Activated CD8-positive, alpha-beta memory T cell treated with anti-CD3 and anti-CD28 coated beads, Interleukin-2, amount 50 U/mL, for 48 hours (primary cell): ENCODE data around the gene KTN1.

Experiments
- DNase-seq: peaks from one replicate; pipeline ENCODE4 v3.0.0-alpha.2; 2020

Gene KTN1, protein sequence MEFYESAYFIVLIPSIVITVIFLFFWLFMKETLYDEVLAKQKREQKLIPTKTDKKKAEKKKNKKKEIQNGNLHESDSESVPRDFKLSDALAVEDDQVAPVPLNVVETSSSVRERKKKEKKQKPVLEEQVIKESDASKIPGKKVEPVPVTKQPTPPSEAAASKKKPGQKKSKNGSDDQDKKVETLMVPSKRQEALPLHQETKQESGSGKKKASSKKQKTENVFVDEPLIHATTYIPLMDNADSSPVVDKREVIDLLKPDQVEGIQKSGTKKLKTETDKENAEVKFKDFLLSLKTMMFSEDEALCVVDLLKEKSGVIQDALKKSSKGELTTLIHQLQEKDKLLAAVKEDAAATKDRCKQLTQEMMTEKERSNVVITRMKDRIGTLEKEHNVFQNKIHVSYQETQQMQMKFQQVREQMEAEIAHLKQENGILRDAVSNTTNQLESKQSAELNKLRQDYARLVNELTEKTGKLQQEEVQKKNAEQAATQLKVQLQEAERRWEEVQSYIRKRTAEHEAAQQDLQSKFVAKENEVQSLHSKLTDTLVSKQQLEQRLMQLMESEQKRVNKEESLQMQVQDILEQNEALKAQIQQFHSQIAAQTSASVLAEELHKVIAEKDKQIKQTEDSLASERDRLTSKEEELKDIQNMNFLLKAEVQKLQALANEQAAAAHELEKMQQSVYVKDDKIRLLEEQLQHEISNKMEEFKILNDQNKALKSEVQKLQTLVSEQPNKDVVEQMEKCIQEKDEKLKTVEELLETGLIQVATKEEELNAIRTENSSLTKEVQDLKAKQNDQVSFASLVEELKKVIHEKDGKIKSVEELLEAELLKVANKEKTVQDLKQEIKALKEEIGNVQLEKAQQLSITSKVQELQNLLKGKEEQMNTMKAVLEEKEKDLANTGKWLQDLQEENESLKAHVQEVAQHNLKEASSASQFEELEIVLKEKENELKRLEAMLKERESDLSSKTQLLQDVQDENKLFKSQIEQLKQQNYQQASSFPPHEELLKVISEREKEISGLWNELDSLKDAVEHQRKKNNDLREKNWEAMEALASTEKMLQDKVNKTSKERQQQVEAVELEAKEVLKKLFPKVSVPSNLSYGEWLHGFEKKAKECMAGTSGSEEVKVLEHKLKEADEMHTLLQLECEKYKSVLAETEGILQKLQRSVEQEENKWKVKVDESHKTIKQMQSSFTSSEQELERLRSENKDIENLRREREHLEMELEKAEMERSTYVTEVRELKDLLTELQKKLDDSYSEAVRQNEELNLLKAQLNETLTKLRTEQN (N-terminal part only)

DNA sequence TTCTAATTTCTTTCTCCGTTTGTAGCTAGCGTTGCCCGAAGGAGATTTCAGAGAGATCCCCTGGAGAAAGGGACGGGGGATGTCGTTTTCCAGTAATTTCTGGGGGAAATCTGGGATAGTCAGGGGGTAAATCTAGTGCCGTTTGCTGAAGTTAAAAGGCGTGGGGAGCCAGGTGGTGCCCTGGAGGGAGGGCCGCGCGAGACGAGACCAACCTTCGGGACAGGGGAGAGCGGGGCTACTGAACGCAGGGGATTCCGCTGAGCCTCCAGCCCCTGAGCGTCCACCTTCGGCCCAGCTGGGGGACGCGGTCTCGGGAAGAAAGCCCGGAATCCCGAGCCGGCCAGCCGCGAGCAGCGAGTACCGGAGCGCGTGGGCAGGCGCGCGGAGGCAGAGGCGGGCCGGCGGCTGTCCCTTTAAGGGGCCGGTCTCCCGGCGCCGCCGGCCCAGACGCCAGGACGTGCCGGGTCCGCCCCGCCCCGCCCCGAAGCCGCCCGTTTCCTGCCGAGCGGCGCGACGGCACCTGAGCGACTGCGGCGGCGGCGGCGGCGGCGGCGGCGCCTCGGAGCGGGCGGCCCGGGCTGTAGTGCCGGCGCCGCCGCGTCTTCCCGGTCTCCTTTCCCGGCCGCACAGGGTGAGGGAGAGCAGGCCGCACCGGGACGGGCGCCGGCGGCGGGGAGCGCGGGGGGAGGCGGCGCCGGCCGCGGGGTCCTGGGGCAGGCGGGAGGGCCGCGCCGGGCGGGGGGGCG is at the start of gene KTN1:
TSS of gene KTN1 (plus strand) at position 484 of the 746 bp plus-strand sequence. CDS start 31,842 bp downstream, outside the sequence.
- peak; percentile 89 for DNase-seq

DNA sequence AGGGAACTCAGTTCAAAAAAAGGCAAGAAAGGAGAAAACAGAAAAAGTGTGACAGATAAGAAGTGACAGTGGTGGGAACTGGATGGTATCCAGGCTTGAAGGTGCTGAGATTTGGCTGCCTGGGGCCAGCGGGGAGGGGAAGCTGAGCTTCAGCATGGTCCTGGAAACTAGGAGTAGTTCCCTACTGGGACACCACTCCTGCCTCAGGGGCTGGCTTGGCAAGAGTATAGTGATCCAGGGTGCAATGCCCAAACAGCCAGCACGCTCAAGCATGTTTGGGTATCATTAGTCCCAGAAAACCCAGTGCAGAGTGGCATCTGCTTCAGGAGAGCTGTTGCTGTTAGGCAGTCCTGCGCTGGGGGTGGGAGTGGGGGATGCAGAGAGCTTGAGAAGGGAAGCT is 49.5 kb upstream of the KTN1 start:
- DNase-seq: no peak

DNA sequence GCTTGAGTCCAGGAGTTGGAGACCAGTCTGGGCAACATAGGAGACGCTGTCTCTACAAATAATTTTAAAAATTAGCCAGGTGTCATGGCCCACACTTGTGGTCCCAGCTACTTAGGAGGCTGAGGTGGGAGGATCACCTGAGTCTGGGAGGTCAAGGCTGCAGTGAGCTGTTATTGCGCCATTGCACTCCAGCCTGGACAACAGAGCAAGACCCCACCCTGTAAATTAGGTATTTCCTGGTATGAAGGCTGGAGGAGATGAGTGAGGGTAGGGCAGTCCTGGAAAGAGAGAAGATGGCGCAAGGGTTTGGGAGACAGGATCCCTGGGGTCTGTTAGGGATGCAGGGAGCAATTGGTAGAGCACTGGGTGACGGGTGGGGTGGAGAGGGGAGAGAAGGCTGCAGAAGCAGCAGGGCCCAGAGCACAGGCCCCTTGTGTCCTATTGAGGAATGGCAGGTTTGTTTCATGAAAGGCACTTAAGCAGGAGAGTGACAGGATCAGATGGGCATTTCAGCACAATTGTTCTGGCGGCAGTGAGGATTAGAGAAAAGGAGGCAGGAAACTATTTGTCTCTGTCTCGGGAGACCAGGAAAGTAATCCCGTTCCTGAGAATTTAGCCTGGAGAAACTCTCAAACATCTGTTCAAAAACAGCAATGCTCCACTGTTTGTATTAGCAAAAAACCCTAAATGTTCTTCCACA is 47.2 kb upstream of the KTN1 start:
- DNase-seq: no peak

DNA sequence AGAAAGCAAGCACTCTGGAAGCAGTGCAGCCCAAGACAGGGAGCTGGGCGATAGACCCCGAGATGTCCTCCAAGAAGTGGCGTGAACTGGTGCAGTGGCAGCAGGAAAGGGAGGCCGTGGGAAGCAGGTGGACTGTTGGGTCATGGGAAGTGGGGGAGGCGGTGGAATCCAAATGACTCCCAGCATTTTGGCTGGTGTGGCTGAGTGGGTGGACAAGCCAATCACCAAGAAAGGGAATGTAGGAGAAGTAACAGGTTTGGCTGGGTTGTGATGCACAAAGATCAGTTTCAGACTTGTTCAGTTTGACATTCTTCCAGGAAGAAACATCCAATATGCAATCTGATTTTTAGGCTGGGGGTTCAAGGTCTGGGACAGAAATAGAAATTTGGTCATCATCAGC is 46.0 kb upstream of the KTN1 start:
- no peak for DNase-seq

DNA sequence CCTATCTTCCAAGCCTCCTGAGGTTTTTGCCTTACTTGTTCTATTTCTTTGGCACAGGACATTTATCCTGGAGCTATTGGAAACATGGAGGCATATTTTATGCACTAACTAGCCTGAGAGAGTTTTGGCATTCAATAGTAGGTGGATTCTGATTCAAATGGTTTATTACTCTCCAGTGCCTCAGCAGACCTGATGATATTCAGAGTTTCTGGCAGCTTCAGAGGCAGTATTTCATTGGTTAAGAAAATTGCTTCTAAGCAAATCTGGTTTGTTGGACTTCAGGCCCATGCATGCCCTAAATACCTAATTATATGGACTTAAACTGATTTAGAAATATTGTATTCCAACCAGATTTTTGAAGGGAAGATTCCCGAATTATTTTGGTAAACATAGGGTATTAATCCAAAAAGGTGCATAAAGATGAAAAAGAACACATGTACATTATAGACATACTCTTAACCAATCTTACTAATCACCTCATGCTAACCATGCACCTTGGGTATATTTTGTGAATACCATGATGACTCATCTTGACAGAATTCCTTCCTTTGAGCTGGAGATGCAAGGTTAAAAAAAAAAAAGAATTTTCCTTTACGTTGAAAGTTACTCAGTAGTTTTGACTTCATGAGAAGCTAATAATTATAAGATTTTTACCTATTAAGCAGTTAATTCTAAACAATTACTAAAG is 44.3 kb upstream of the KTN1 start:
- no peak for DNase-seq

DNA sequence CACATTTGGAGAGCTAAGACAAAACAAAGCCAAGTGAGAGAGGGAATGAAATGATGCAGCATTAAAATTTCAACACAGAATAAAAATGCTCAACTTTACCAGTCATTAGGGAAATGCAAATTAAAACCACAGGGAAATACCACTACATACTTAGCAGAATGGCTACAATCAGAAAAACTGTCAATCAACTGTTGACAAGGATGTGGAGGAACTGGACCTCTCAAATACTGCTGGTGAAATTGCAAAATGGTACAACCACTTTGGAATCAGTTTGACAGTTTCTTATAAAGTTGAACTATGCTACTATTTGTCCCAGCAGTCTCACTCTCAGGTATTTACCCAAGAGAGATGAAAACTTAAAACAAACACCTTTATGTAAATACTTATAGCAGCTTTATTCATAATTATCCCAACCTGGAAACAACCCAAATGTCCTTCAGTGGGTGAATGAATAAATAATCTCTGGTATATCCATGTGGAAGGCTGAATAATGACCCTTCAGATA is 43.8 kb upstream of the KTN1 start:
- DNase-seq: no peak

DNA sequence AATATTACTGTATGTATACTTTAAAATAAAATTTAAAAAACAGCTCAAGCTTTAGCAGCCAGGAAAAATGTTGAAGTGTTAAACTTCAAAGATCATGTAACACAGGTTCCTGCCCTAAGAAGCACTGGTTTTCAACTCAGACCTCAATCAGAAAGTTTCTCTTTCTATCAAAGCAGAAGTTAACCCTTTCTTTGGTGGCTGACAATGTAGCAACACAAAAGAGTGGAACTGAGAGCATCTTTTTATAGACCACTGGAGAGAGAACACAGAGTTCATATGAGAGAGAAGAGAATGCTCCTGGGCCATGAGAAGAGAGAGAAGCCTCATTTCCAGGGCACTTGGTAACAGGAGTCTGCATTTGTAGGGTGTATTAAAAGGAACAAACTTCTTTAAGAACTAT is 42.2 kb upstream of the KTN1 start:
- DNase-seq: no peak

DNA sequence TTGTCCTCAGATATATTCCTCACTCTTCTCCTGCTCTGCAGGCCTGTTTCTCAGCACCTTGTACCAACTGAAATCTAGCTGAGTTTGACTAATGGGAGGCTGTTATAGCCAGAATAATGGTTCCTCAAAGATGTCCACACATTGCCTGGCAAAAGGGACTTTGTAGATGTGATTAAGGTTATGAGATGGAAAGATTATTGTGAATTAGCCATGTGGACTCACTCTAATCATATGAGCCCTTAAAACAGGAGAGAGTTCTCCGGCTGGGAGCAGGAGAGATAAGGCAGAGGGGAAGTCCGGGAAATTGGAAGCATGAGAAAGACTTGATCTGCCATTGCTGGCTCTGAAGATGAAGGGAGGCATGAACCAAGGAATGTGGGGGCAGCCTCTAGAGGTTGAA is 40.0 kb upstream of the KTN1 start:
- no peak for DNase-seq

DNA sequence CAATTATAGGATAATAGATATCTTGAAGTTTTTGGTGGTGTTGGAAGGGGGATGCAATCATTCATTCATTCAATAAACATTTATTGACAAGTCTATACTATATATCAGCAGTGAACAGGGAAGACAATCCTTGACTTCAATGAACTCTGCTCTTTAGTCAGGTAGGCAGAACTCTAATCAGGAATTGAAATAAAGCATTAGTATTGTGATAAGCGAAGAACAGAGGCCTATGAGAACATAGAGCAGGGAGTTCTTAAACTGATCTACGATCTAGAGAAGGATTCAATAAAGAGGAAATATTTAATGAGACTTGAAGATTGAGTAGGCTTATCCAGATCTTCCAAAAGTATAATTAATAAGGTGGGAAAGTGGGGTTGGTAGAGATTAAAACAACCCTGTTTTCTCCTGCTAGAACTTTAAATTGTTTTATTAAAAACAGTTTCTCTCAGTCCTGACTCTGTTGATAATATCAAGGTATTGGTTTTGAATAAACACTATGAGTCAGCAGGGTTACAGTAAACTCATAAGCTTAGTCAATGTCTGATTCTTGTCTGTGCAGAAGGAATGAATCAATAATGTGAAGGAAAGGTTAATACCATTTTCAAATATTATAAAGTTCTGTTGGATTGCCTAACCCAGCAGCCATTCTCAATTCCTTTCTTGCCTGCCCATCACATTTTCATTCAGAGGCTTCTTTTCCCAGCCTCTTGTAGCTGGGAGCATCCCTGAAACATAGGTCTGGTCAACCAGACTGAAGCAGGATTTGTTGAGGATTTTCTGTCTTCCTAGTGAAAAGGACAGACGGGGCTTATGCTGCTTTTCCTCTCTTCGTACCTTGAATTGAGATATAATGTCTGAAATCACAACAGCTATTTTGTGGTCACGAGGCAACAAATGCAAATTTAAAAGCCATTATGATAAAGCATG is 38.9 kb upstream of the KTN1 start:
- no peak for DNase-seq

DNA sequence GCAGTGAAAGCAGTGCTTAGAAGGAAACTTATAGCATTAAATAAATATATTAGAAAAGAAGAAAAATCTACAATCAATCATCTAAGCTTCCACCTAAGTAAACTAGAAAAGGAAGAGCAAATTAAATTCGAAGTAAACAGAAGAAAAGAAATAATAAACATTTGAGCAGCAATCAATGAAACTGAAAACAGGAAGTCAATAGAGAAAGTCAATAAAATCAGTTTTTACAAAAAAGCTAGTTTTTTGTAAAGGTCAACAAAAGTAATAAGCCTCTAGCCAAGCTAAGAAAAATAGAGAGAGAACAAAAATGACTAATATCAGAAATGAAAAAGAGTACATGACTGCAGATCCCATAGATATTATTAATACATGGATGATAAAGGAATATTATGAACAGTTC is 34.2 kb upstream of the KTN1 start:
- DNase-seq: no peak

DNA sequence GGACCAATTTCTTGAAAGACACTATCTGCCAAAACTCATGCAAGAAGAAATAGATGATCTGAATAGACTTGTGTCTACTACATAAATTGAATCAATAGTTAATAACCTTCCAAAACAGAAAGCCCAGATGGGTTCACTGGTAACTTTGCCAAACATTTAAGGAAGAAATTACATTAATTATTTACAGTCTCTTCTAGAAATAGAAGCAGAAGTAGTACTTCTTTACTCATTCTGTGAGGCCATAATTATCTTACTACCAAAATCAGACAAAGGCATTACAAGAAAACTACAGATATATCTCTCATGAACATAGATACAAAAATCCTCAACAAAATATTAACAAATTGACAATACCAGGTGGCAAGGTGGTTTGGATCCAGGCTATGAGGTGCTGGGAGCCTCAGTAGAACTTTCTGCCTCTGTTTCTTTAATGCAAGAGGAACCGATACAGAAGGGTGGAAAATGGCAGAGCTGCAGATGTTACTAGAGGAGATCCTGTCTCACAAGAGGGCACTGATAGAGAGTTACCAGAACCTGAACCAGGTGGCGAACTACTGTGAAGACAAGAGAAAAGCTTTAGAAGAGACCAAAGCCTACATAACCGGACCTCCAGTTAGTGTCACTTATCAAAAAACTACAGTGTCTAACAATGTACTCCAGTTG is 33.7 kb upstream of the KTN1 start:
- no peak for DNase-seq

DNA sequence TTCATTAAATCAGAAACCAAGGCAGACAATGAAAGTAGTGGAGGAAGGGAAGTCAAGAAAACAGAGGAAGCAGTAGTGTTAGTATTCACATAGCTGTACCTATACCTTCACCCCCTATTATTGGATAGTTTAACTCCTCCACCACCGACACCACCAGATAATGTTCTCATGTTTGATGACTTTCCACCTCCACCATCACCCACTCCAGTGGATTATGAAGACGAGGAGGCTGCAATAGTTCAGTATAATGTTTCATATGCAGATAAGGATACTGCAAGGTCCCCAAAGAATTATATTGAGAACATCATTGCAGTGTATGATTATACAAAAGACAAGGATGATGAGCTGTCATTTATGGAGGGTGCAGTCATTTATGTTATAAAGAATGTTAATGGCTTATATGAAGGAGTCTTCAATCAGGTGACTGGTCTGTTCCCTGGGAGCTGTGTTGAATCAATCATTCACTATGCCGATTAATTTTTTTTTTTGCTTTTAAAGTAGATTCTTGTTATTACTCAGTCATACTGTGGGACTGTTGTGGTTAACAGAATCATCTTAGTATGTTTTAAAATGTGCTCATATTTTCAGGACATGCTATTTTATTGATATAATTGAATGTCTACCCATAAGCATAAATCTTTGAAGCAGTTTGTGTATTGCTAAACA is 32.2 kb upstream of the KTN1 start:
- no peak for DNase-seq

DNA sequence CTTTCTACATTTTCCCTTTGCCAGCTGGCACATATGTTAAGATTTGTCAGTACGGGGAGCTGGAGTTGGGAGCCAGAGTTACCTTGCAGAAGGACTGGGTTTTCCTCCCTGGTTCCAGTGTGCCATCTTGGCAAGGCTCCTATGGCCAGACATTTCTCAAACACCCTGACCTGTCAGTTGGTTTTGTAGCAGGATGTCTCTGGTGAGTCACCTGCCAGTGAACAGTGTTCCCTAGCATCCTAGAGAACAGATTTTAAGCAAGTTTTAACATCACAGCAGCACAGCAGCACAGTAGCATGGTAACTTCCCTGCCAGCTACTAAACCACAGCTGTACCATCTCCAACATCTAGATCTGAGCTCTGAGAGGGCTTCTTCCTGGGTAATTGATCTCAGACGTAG is 26.2 kb upstream of the KTN1 start:
- DNase-seq: no peak

DNA sequence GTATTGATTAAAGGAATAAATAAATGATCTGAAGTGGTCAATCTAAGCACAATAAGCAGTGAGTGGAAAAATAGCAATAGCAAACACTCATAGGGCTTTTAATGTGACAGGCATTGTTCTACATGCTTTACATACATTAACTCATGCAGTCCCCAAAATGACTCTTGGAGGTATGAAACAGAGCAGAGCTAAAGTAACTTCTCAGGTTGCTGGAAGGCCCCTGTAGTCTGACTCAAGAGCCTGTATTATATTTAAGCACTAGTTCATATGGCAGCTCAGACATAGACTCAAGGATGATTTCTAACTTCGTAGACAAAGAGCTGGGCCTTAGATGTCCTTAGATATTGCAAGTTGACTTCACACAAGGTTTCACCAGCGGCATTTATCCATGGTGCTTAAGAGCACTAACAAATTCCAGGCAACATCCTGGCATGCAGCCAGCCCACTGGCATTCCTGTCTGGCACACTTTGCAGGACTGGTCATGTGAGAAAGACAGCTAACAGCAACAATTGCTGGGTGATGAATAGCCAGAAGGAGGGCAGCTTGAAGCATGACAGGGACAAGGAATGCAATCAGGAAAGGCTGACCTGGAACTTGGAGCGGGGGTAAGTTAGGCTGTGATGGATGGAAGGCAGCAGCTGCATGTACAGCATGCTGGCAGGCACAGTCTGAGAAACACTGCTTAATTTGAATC is 22.9 kb upstream of the KTN1 start:
- DNase-seq: no peak

DNA sequence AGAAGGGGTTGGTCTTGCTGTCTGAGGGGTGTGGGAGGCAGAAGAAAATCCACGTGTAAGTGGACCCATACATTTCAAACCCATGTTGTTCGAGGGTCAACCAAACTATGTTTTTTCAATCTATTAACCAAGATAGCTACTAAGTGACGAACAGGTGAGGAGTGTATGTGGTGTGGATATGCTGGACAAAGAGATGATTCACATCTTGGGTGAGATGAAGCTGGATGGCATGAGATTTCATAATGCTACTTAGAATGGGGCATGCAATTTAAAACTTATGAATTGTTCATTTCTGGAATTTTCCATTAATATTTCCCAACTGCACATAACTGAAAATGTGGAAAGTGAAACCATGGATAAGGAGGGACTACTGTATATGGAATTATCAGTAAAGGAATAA is 17.9 kb upstream of the KTN1 start:
- no peak for DNase-seq

DNA sequence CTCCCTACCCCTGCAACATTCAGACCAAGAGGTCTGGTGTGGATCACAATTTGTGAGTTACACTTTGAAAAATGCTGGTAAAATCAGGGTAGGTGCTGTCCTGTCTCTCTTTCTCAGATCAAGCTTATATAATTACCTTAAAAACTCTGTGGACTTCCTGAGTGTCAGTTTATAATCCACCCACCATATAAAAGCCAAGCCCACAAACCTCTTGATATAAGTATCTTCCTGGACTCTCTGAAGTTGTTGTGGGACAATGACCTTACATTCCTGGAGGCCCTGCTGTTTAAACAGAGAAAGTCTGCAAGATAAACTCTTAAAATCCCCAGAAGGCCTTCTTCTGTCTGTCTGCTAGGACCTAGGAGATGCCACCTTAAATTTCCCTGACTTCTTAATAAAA is 11.4 kb upstream of the KTN1 start:
- DNase-seq: no peak

DNA sequence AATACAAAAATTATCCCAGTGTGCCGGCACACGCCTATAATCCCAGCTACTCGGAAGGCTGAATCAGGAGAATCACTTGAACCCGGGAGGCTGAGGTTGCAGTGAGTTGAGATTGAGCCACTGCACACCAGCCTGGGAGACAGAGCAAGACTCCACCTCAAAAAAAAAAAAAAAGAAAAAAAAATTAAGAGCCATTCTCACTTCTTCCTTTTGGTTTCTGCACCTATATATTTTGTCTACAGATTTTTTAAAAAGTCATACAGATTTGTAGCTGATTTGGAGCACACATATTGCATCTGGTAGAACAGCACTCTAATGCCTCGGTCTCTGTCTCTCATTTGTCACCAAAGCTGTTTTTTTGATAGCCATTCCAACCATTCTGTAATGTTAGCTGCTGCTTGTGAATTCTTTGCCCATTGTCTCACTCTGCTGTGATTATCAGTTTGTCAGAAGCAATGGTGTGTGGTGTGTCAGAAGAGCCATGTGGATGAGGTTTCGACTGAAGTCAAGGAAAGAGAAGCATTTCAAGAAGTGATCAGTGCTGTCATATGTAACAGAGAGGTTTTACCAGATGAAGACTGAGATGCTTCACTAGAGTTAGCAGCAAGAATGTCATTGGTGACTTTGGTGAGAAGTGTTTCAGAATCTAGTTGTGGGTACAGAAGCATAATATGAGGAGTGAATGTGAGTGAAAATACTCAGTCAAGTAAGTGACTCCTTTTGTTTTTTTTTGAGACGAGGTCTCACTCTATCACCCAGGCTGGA is 8.7 kb upstream of the KTN1 start:
- no peak for DNase-seq
